CD14-positive monocyte (primary cell): ENCODE results near the gene CDH4. TPM values are rescaled to one million over a fixed set of nuclear protein-coding genes. Genes with fewer than 3 reads are reported as not detected.

Experiments used
- DNase-seq, 3 donors: peaks; one replicate each; pipeline ENCODE4 v3.0.0-alpha.2; 2011 to 2022
- H2AFZ ChIP-seq: 2 replicates; pipeline ENCODE4 v1.6.0; 2012; ENCODE audit warnings: mild to moderate bottlenecking, low read depth, low read length, inconsistent platforms; ENCODE audit not compliant: insufficient read depth, poor library complexity, severe bottlenecking
- H3K27ac ChIP-seq, 2 donors: 1 replicate in 1 of 2; 2 replicates in 1 of 2; pipeline ENCODE4 v1.5.1; 2012 to 2013; ENCODE audit warnings: low read length in 2 of 2, control low read depth in 1 of 2, inconsistent platforms in 1 of 2, low read depth in 1 of 2, mild to moderate bottlenecking in 1 of 2
- H3K27me3 ChIP-seq, 2 donors: one replicate each; pipeline versions ENCODE4 v1.6.0 to v1.6.1; 2011 to 2013; ENCODE audit warnings: low read length in 2 of 2; ENCODE audit not compliant: control insufficient read depth in 2 of 2, insufficient read depth in 2 of 2
- H3K36me3 ChIP-seq, 2 donors: replicated peaks in 1 of 2; 1 replicate in 1 of 2; 2 replicates in 1 of 2; pipeline versions ENCODE4 v1.5.1 to v1.6.1; 2012 to 2013; ENCODE audit warnings: low read length in 2 of 2, control low read depth in 1 of 2, inconsistent platforms in 1 of 2, mild to moderate bottlenecking in 1 of 2; ENCODE audit not compliant: insufficient read depth in 2 of 2, control insufficient read depth in 1 of 2
- H3K4me1 ChIP-seq, 2 donors: 1 replicate in 1 of 2; 2 replicates in 1 of 2; pipeline versions ENCODE4 v1.5.1 to v1.6.1; 2012 to 2013; ENCODE audit warnings: low read length in 2 of 2, control low read depth in 1 of 2, inconsistent platforms in 1 of 2, mild to moderate bottlenecking in 1 of 2, moderate library complexity in 1 of 2; ENCODE audit not compliant: insufficient read depth in 2 of 2, control insufficient read depth in 1 of 2
- H3K4me2 ChIP-seq: replicated peaks from 2 replicates; pipeline ENCODE3; 2012; ENCODE audit warnings: low read length, moderate library complexity, mild to moderate bottlenecking; ENCODE audit not compliant: poor library complexity, severe bottlenecking; ENCODE audit errors: extremely low read depth
- H3K4me3 ChIP-seq, 3 experiments: fragments of 200-600 bp in 1 of 3; sonication (generic) in 1 of 3; replicated peaks in 1 of 3; 1 replicate in 2 of 3; 2 replicates in 1 of 3; pipeline ENCODE4 v1.5.1; 2011 to 2013; ENCODE audit warnings: low read length in 3 of 3, mild to moderate bottlenecking in 3 of 3, control low read depth in 2 of 3, low read depth in 2 of 3, inconsistent platforms in 1 of 3, moderate library complexity in 1 of 3
- H3K79me2 ChIP-seq: 2 replicates; pipeline ENCODE4 v1.6.0; 2012; ENCODE audit warnings: mild to moderate bottlenecking, control low read depth, inconsistent platforms, low read length, moderate library complexity; ENCODE audit not compliant: insufficient read depth
- H3K9ac ChIP-seq: 2 replicates; pipeline ENCODE4 v1.6.0; 2017; ENCODE audit warnings: low read length, mild to moderate bottlenecking; ENCODE audit not compliant: insufficient read depth, poor library complexity, severe bottlenecking
- H3K9me3 ChIP-seq, 2 donors: replicated peaks in 1 of 2; 1 replicate in 1 of 2; 2 replicates in 1 of 2; pipeline versions ENCODE4 v1.5.1 to v1.6.1; 2012 to 2013; ENCODE audit warnings: low read length in 2 of 2, control low read depth in 1 of 2; ENCODE audit not compliant: control insufficient read depth in 1 of 2, insufficient read depth in 1 of 2
- H4K20me1 ChIP-seq: 2 replicates; pipeline ENCODE4 v1.6.0; 2012; ENCODE audit warnings: mild to moderate bottlenecking, low read length, control low read depth, moderate library complexity; ENCODE audit not compliant: insufficient read depth
- H3K27ac Mint-ChIP-seq, 7 donors: one replicate each; pipeline ENCODE4 v1.8.0; 2020; ENCODE audit warnings: mild to moderate bottlenecking in 7 of 7, mixed read lengths in 7 of 7, moderate library complexity in 6 of 7, inconsistent platforms in 2 of 7
- H3K27me3 Mint-ChIP-seq, 3 donors: one replicate each; pipeline ENCODE4 v1.8.0; 2021 to 2022; ENCODE audit warnings: low read depth in 3 of 3, mild to moderate bottlenecking in 3 of 3, mixed read lengths in 3 of 3, moderate library complexity in 3 of 3, inconsistent platforms in 1 of 3
- H3K36me3 Mint-ChIP-seq, 2 donors: one replicate each; pipeline ENCODE4 v1.8.0; 2020; ENCODE audit warnings: mixed read lengths in 2 of 2, inconsistent platforms in 1 of 2, mild to moderate bottlenecking in 1 of 2
- H3K4me1 Mint-ChIP-seq: one replicate; pipeline ENCODE4 v1.8.0; 2020; ENCODE audit warnings: mild to moderate bottlenecking, mixed read lengths
- H3K4me3 Mint-ChIP-seq, 2 donors: one replicate each; pipeline ENCODE4 v1.8.0; 2020; ENCODE audit warnings: mild to moderate bottlenecking in 2 of 2, mixed read lengths in 2 of 2, moderate library complexity in 1 of 2
- H3K9me3 Mint-ChIP-seq, 7 donors: one replicate each; pipeline ENCODE4 v1.8.0; 2020 to 2022; ENCODE audit warnings: mixed read lengths in 7 of 7, mild to moderate bottlenecking in 6 of 7, moderate library complexity in 6 of 7, inconsistent platforms in 2 of 7
- CTCF ChIP-seq: fragments of 200-600 bp; IDR thresholded peaks from one replicate; pipeline ENCODE4 v1.8.0; 2022; ENCODE audit warnings: antibody characterized with exemption, mild to moderate bottlenecking
- WGBS: methylation state at CpG from one replicate; pipeline ENCODE4 v1.1.5; 2013; ENCODE audit warnings: missing lambda C conversion rate; ENCODE audit not compliant: insufficient coverage; 5-methylcytosine and 5-hydroxymethylcytosine counted together
- intact Hi-C, 2 donors: fragments of 100-400 bp; cut with micrococcal nuclease; formaldehyde crosslinking; loops; one replicate each; pipeline versions ENCODE4 v1.15.0 to v1.15.1; 2023
- polyA plus RNA-seq, 3 donors: library from polyadenylated mRNA; depleted of rRNA in 1 of 3; unstranded in 2 of 3; stranded (reverse) in 1 of 3; fragments of 300-500 nt in 2 of 3; fragments of >200 nt in 1 of 3; fragmentation: Illumina TruSeq in 2 of 3; gene quantifications; 1 replicate in 2 of 3; 2 replicates in 1 of 3; pipeline ENCODE4 v1.2.3, GENCODE V29; 2012 to 2021

CDH4 gene
- polyA plus RNA-seq, 3 donors = not detected

DNA sequence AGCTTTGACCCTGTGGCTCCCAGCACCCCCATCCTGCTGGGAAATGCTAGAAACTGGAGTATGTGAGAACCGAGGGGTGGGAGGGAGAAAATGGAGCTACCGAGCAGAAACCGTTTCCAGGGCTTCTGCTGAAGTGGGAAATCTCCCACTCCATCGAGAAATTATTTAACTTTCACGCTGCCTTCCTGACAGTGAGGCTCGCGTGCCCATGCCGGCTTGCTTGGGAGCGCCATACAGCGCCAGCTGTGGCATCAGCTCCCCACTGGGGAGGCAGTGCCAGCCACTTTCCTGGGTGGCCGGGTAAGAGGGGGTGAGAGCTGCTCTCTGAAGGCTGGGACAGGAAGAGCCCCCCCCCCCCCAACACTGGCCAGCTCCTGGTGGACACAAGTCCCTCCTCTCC lies 544.7 kb downstream of the CDH4 start:
- Histone ChIP-seq H3K79me2 (no peaks in the 10 kb centered on the region), H3K9ac (no peak overlapping the region), H3K4me2 (no peak overlapping the region), H3K27ac (no peak overlapping the region), H3K27me3 (no peaks in the 10 kb centered on the region), H3K9me3 (peaks cover 0 to 89% of the 10 kb centered on the region in 2 donors), H3K4me3 (no peak overlapping the region), H3K36me3 (no peaks in the 10 kb centered on the region), H4K20me1 (no peaks in the 10 kb centered on the region), H2AFZ (no peak overlapping the region), H3K4me1 (no peaks in the 10 kb centered on the region)
- intact Hi-C loops = no loop called here
- DNase-seq = no peak
- Mint-ChIP-seq H3K36me3 (no peaks in the 10 kb centered on the region), H3K9me3 (peaks cover 0 to 51% (median 26%) of the 10 kb centered on the region in 7 donors), H3K27me3 (peaks cover 0 to 2% (median 0%) of the 10 kb centered on the region in 3 donors), H3K4me3 (no peak overlapping the region), H3K4me1 (no peaks in the 10 kb centered on the region), H3K27ac (no peak overlapping the region)
- WGBS = 76% methylated on average over 5 of the region's 11 CpGs
- TF ChIP-seq CTCF = no peak

- H3K4me1 Mint-ChIP-seq = no peaks in the 10 kb centered on the region
- H3K9ac ChIP-seq = no peak overlapping the region
- no peak overlapping the region for H3K4me3 Mint-ChIP-seq
- no peaks in the 10 kb centered on the region for H3K79me2 ChIP-seq
- H3K36me3 Mint-ChIP-seq = no peaks in the 10 kb centered on the region
- H3K36me3 ChIP-seq = no peaks in the 10 kb centered on the region
- no peak overlapping the region for H3K27ac ChIP-seq
- no peak for DNase-seq
- no peak overlapping the region for H3K4me2 ChIP-seq
- H3K27ac Mint-ChIP-seq = no peak overlapping the region
- H3K9me3 Mint-ChIP-seq = peaks cover 0 to 51% (median 24%) of the 10 kb centered on the region in 7 donors
- no peaks in the 10 kb centered on the region for H4K20me1 ChIP-seq
- 67% methylated on average over 5 of the region's 7 CpGs for WGBS
- peaks cover 0 to 3% (median 2%) of the 10 kb centered on the region in 3 donors for H3K27me3 Mint-ChIP-seq
- H3K27me3 ChIP-seq = no peaks in the 10 kb centered on the region
- intact Hi-C loops = no loop called here
- H3K4me3 ChIP-seq = no peak overlapping the region
- no peak for TF ChIP-seq CTCF
- H3K9me3 ChIP-seq = peaks cover 0 to 89% of the 10 kb centered on the region in 2 donors
- H2AFZ ChIP-seq = no peak overlapping the region
- no peaks in the 10 kb centered on the region for H3K4me1 ChIP-seq
Measured at GRCh38 chr20:61797200-61797599, 545.1 kb downstream of the CDH4 start.
